HG02571 (cell line): ENCODE measurements around the gene MYO9A.
"Not testable (repeated sequence)": the region's sequence is repeated elsewhere in the genome, so short reads cannot be mapped to it uniquely, and the experiment has no call there.

Source experiments
- ATAC-seq: cut with Tn5 transposase; IDR thresholded peaks from one replicate; pipeline ENCODE4 v1.9.1; 2021; ENCODE audit warnings: mild to moderate bottlenecking, moderate library complexity; ENCODE audit not compliant: unreplicated experiment

The MYO9A gene

GRCh38 chr15:72099155-72099554, 18.8 kb downstream of the MYO9A start:
- no peak for ATAC-seq

DNA sequence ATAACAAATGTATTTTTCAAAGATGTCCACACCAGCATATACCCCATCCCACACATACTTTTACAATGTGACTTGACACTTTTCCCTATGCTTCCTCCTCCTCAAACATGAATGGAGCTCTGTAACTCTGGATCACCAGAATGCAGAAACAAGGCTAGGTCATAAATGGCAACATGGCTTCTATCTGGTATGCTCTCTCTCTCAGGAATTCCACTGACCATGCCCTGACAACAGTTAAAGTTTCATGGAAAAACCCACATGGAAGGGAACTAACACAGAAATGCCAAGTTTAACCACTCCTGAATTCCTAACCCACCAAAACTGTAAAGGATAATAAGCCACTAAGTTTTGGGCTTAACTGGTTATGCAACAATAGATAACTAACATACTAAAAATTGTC, 19.9 kb downstream of the MYO9A start:
- ATAC-seq, result no peak

GRCh38 chr15:72096796-72097195, 21.2 kb downstream of the MYO9A start:
- ATAC-seq, result no peak

- no peak for ATAC-seq
These were observed 25.3 kb downstream of the MYO9A start for GRCh38 chr15:72092691-72093090.

GRCh38 chr15:72092006-72092405, 25.9 kb downstream of the MYO9A start:
- no peak for ATAC-seq

GRCh38 chr15:72086920-72087648, 30.9 kb downstream of the MYO9A start:
- ATAC-seq, result no peak

DNA sequence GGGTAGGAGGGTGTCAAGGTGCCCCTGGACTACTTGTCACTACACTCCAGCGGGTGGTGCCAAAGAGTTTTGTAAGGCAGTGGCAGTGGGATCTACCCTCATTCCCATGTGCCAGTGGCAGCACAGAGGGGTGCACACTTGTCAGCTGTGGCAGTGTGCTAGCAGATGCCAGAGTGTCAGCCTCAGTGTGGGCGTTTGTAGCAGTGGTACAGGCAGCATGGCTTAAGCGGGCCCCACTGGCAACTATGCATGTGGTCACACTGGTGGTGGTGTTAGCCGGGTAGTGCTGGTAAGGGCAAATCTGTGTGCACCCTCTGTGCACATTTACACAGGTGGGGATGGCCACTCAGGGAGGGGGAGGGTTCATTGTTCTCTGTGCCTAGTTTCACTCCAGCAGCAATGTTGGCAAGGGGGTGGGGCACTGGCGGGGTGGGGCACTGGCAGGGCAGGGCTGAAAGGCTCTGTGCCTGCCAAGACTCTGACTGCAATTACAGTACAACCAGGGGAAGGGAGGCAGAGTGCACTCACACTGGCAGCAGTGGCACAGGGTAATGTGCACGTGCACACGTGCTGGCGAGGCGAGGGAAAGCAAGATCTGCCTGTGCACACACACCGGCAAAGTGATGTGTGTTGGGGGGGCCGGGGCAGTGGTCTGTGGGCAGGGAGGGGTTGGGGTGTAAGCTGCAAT, 31.8 kb downstream of the MYO9A start:
- no peak for ATAC-seq

DNA sequence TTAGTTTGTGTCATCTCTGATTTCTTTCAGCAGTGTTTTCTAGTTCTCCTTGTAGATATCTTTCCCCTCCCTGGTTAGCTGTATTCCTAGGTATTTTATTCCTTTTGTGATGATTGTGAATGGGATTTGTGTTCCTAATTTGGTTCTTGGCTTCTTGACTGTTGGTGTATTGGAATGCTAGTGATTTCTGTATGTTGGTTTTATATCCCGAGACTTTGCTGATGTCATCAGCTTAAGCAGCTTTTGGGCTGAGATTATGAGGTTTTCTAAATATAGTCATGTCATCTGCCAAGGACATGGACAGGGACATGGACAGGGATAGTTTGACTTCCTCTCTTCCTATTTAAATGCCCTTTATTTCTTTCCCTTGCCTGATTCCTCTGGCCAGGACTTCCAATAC, 35.8 kb downstream of the MYO9A start:
- no peak for ATAC-seq

- peak; percentile 71 for ATAC-seq
These were observed 39.1 kb downstream of the MYO9A start for GRCh38 chr15:72078887-72079286.

DNA sequence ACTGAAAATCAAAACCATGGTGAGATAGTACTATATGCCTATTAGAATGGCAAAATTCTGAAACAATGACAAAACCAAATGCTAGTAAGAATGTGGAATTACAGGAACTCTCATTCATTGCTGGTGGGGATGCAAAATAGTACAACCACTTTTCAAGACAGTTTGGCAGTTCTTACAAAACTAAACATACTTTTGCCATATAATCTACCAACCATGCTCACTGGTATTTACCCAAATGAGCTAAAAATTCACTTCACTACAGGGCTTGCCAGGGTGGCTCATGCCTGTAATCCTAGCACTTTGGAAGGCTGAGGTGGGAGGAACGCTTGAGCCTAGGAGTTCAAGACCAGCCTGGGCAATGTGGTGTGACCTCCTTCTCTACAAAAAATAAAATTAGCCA, 40.0 kb downstream of the MYO9A start:
- ATAC-seq, result no peak

DNA sequence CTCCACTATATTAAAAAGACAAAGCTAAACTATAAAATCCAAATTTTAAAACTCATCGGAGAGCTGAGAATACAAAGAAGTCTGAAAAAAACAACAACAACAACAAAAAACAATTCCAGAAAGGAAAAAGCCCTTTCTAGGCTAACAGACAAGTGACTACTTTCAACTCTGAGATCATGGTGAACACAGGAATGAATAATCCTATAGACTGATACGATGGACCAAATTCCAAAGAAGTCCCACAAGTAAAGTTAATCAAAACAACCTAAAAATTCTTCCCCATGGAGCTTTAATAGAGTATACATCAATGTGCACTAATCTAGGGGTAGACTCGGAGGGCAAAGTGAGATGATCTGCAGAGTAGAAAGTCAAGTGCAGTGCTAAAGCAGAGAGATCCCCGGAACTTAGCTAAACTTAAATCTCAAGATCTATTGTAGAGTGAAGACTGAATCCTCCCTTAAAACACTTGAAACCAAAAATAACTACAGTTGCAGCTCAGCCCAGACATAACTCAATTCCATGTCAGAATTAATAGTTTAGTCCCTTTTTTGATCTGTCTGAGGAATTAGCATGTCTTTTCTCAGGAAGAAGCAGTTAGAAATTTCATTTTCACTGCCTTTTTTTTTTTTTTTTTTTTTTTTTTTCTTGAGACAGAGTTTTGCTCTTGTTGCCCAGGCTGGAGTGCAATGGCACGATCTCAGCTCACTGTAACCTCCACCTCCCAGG, 43.5 kb downstream of the MYO9A start:
- ATAC-seq, result no peak

- not testable (repeated sequence) for ATAC-seq
These were observed 46.5 kb downstream of the MYO9A start for GRCh38 chr15:72071448-72071825.

DNA sequence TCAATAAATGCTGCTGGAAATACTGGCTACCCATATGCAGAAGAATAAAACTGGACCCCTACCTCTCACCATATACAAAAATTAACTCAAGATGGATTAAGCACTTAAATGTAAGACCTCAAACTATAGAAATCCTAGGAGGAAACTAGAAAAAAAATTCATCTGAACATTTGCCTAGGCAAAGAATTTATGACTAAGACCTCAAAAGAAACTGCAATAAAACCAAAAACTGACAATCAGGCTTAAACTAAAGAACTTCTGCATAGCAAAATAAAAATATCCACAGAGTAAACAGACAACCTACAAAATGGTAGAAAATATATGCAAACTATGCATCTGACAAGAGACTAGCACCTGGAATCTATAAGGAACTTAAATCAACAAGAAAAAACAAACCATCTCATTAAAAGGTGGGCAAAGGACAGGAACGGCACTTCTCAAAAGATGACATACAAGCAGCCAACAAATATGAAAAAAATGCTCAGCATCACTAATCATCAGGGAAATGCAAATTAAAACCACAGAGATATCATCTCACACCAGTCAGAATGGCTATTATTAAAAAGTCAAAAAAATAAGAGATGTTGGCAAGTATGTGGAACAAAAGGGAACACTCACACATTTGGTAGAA, 47.0 kb downstream of the MYO9A start:
- ATAC-seq, result no peak

- ATAC-seq, result no peak
These were observed 49.1 kb downstream of the MYO9A start for GRCh38 chr15:72068856-72069255.

- ATAC-seq, result no peak
These were observed 52.1 kb downstream of the MYO9A start for GRCh38 chr15:72065801-72066200.

DNA sequence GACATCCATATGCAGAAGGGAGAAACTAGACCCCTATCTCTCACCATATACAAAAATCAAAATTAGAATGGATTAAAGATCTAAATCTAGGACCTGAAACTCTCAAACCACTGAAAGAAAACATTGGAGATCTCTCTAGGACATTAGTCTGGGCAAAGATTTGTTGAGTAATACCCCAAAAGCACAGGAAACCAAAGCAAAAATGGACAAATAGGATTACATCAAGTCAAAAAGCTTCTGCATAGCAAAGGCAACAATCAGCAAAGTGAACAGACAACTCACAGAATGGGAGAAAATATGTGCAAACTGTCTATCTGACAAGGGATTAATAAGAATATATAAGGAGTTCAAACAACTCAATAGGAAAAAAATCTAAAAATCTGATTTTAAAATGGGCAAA, 54.8 kb downstream of the MYO9A start:
- no peak for ATAC-seq

GRCh38 chr15:72062319-72062718, 55.6 kb downstream of the MYO9A start:
- ATAC-seq, result no peak

DNA sequence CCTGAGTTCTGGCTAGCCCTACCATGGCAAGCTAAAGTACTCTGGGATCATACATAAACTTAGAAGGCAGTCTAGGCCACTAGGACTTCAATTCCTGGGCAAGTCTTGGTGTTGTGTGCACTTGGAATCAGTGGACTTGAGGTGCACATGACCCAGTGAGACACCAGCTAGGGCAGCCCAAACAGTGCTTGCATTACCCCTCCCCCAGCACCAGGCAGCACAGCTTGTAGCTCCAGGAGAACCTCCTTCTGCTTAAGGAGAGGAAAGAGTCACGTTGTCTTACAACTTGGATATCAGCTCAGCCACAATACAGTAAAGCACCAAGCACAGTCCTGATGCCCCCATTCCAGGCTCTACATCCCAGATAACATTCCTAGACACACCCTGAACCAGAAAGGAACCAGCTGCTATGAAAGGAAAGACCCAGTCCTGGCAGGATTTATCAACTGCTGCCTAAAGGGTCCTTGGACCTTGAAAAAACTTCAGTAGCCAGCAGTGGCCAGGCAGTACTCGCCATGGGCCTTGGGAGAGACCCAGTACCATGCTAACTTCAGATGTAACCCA, 57.2 kb downstream of the MYO9A start:
- no peak for ATAC-seq

DNA sequence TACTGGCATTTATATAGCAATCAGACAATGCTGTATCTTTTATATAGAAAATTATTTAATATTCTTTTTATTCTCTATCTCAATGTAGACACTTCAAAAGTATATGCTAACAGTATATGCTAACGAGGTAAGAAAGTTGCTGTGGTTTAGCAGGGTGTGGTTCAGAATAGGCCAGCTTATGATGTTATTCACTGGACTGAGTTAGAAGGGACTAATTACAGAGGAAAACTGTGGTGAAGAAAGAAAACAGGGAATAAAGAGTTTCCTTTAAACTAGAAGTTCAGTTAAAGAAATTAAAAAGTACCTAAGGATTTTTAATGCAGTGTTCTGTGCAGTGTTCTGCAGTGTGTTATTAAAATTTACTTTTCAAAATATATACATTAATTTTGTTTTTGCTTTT, 59.4 kb downstream of the MYO9A start:
- no peak for ATAC-seq

GRCh38 chr15:72057548-72058091, 60.3 kb downstream of the MYO9A start:
- no peak for ATAC-seq

DNA sequence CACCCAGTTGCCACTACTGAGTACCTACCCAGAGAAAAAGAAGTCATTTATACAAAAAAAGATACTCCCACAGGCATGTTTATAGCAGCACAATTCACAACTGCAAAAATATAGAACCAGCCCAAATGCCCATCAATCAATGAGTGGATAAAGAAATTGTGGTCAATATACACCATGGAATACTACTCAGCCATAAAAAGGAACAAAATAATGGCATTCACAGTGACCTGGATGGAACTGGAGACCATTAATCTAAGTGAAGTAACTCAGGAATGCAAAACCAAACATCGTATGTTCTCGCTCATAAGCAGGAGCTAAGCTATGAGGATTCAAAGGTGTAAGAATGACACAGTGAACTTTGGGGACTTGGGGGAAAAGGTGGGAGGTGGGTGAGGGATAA, 61.7 kb downstream of the MYO9A start:
- not testable (repeated sequence) for ATAC-seq
